ENCODE results near the gene FBLL1.

FBLL1 gene

GRCh38 chr5:168579488-168580226, 50.6 kb downstream of the FBLL1 start:
- peak; percentile 98 for DNase-seq (ENCODE audit: low read depth)
- in situ Hi-C loops (cut with HindIII; ENCODE audit: low sequenced_read_pairs): no loop called here
- no peak for TF ChIP-seq CTCF (IDR thresholded peaks at IDR 0.05; ENCODE audit: low read depth, low read length, missing control alignments)
- H3K4me3 ChIP-seq (ENCODE audit: low read depth, low read length): peak overlapping the region; percentile 96

- TF ChIP-seq CTCF (IDR thresholded peaks at IDR 0.05; ENCODE audit: low read depth, low read length, missing control alignments): no peak
- DNase-seq (ENCODE audit: low read depth): no peak
- in situ Hi-C loops (cut with HindIII; ENCODE audit: low sequenced_read_pairs): no loop called here
- peak overlapping the region; percentile 96 for H3K4me3 ChIP-seq (ENCODE audit: low read depth, low read length)
Measured at GRCh38 chr5:168580227-168580508, 51.1 kb downstream of the FBLL1 start.

All from astrocyte of the cerebellum (primary cell).